Measurements from ENCODE around the gene ATP11C.

GRCh38 chrX:139932073-139932900 lies 566 bp downstream of the ATP11C start:
- TF ChIP-seq FOXP4 (CRISPR knock-in tag; IDR thresholded peaks at IDR 0.05) (no peak), ATF3 (CRISPR knock-in tag; conservative IDR thresholded peaks at IDR 0.05) (no peak), E2F1 (CRISPR knock-in tag; IDR thresholded peaks at IDR 0.05) (no peak), CTCF (IDR thresholded peaks at IDR 0.05) (no peak), ELF4 (CRISPR knock-in tag; IDR thresholded peaks at IDR 0.05; ENCODE audit: low read depth) (no peak), MAX (CRISPR knock-in tag; IDR thresholded peaks at IDR 0.05) (no peak), NR2C2 (CRISPR knock-in tag; IDR thresholded peaks at IDR 0.05) (no peak), SP1 (CRISPR knock-in tag; conservative IDR thresholded peaks at IDR 0.05) (no peak), ZNF317 (CRISPR knock-in tag; IDR thresholded peaks at IDR 0.05; ENCODE audit: borderline replicate concordance, low read depth) (no peak), NR1H2 (CRISPR knock-in tag; IDR thresholded peaks at IDR 0.05) (no peak)

Data from WTC11 (cell line).